Peyer's patch (tissue), 4 donors: Measurements from ENCODE around the gene ZMIZ1. TPM values are rescaled to one million over a fixed set of nuclear protein-coding genes. Genes with fewer than 3 reads are reported as not detected.

Source experiments
- DNase-seq, 3 donors: peaks; one replicate each; pipeline ENCODE4 v3.0.0-alpha.2; 2017 to 2019
- H3K27ac ChIP-seq, 4 donors: fragments of 200-600 bp; sonication (generic); one replicate each; pipeline ENCODE4 v1.5.1; 2016 to 2019
- H3K27me3 ChIP-seq, 2 donors: fragments of 200-600 bp; sonication (generic); one replicate each; pipeline ENCODE4 v1.5.1; 2019
- H3K36me3 ChIP-seq, 3 donors: fragments of 200-600 bp; sonication (generic); one replicate each; pipeline ENCODE4 v1.5.1; 2016 to 2019
- H3K4me1 ChIP-seq, 4 donors: fragments of 200-600 bp; sonication (generic); one replicate each; pipeline ENCODE4 v1.5.1; 2016 to 2019
- H3K4me3 ChIP-seq, 4 donors: fragments of 200-600 bp; sonication (generic); 1 replicate in 3 of 4; 2 replicates in 1 of 4; pipeline ENCODE4 v1.5.1; 2016 to 2019; ENCODE audit warnings: mild to moderate bottlenecking in 1 of 4
- H3K9me3 ChIP-seq, 4 donors: fragments of 200-600 bp; sonication (generic); one replicate each; pipeline ENCODE4 v1.5.1; 2016 to 2019; ENCODE audit warnings: mild to moderate bottlenecking in 1 of 4
- POLR2A ChIP-seq, 2 donors: fragments of 450-650 bp; IDR thresholded peaks; one replicate each; pipeline ENCODE4 v1.5.1; 2017; ENCODE audit warnings: antibody characterized with exemption in 2 of 2, mild to moderate bottlenecking in 2 of 2, moderate library complexity in 2 of 2
- total RNA-seq, 4 donors: library from RNA; depleted of rRNA; stranded (reverse); fragments of >200 nt; gene quantifications; one replicate each; pipeline ENCODE4 v1.1.0, GENCODE V29; 2016
- TF ChIP-seq, protein P1 (sequence below), 6 experiments: fragments of 450-650 bp in 4 of 6; fragments of 200-600 bp in 2 of 6; sonication (generic) in 1 of 6; IDR thresholded peaks; one replicate each; pipeline ENCODE4 v1.5.1; 2017 to 2019; ENCODE audit warnings: antibody characterized with exemption in 6 of 6, mild to moderate bottlenecking in 3 of 6, moderate library complexity in 1 of 6

ZMIZ1 gene
- total RNA-seq, 4 donors from 2014 or later = 40.4 to 86.7 (median 73.2) TPM

- Histone ChIP-seq H3K36me3 (no peaks in the 10 kb centered on the region), H3K9me3 (no peaks in the 10 kb centered on the region), H3K27me3 (no peaks in the 10 kb centered on the region), H3K27ac (peak overlapping the region; percentile 4 to 100 (median 96)), H3K4me1 (peaks cover 13 to 70% (median 30%) of the 10 kb centered on the region in 4 donors), H3K4me3 (peak overlapping the region in 2 of 4 donors; percentile 88 to 98)
- DNase-seq = no peak
- TF ChIP-seq, protein P1, sequence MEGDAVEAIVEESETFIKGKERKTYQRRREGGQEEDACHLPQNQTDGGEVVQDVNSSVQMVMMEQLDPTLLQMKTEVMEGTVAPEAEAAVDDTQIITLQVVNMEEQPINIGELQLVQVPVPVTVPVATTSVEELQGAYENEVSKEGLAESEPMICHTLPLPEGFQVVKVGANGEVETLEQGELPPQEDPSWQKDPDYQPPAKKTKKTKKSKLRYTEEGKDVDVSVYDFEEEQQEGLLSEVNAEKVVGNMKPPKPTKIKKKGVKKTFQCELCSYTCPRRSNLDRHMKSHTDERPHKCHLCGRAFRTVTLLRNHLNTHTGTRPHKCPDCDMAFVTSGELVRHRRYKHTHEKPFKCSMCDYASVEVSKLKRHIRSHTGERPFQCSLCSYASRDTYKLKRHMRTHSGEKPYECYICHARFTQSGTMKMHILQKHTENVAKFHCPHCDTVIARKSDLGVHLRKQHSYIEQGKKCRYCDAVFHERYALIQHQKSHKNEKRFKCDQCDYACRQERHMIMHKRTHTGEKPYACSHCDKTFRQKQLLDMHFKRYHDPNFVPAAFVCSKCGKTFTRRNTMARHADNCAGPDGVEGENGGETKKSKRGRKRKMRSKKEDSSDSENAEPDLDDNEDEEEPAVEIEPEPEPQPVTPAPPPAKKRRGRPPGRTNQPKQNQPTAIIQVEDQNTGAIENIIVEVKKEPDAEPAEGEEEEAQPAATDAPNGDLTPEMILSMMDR (IDR thresholded peaks at IDR 0.05) = no peak
- no peak for TF ChIP-seq POLR2A (IDR thresholded peaks at IDR 0.05)
Observed at GRCh38 chr10:79072994-79073645, 4.4 kb downstream of the ZMIZ1 start.

DNA sequence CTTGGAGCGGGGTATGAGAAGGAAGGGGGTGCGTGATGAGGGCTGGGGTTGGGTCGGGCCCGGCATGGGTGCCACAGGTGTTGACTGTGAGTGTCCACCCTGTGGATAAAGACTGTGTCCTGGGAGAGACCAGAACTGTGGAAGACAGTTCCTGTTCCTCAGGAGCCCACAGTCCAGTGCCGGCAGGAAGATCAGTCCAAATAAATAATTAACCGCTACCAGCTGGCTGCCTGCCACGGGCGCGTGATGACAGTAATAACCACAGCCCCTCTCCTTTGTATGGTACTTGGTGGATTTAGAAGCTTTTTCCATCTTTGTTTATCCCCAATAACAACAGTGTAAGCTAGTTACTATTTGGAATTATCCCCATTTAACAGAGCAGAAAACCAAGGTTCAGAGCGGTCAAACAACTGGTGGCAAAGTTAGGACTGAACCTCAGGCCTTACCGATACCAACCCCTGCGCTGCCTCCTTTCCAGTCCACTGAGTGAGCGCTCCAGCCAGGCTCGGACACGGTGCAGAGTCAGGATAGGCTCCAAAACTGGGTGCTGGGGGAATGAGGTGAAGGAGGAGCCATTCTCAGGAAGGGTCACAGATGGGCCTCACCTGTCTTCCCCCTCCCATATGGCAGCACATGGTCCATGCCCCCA, 5.1 kb downstream of the ZMIZ1 start:
- TF ChIP-seq, protein P1 (IDR thresholded peaks at IDR 0.05) = no peak
- peak; percentile 31 to 60 for TF ChIP-seq POLR2A (IDR thresholded peaks at IDR 0.05)

GRCh38 chr10:79074732-79075131, 6.0 kb downstream of the ZMIZ1 start:
- Histone ChIP-seq H3K4me1 (peaks cover 10 to 84% (median 43%) of the 10 kb centered on the region in 4 donors), H3K4me3 (peak overlapping the region in 2 of 4 donors; percentile 39 to 88)
- peak in 2 of 3 donors; percentile 82 to 86 for DNase-seq

More for the DNA sequence above, 5.1 kb downstream of the ZMIZ1 start:
- H3K4me1 ChIP-seq = peaks cover 10 to 75% (median 35%) of the 10 kb centered on the region in 4 donors
- peak overlapping the region in 2 of 4 donors; percentile 39 to 88 for H3K4me3 ChIP-seq
- H3K9me3 ChIP-seq = no peaks in the 10 kb centered on the region
- H3K36me3 ChIP-seq = no peaks in the 10 kb centered on the region
- no peaks in the 10 kb centered on the region for H3K27me3 ChIP-seq
- H3K27ac ChIP-seq = peak overlapping the region; percentile 4 to 100 (median 96)
- peak; percentile 35 to 89 (median 89) for DNase-seq

DNA sequence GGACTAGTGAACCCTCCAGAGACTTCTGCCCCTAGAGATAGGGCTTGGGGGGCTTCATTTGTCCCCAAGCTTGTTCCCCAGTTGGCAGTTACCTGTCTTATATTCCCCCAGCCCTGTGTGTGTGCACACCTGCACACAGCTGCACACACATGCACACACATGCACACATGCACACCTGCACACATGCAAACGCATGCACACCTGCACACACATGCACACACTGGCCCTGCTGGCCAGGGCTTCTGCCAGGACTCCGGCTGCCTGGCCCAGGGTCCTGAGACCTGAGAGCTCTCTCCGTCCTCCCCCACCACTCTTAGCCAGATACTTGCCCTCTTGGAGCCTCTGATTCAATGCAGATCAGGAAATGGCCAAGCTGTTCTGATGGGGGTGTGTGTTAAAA, 6.7 kb downstream of the ZMIZ1 start:
- DNase-seq = no peak
- H3K27me3 ChIP-seq = no peaks in the 10 kb centered on the region
- peak overlapping the region in 1 of 4 donors; percentile 88 for H3K4me3 ChIP-seq
- TF ChIP-seq, protein P1 (IDR thresholded peaks at IDR 0.05) = no peak
- no peak for TF ChIP-seq POLR2A (IDR thresholded peaks at IDR 0.05)
- no peaks in the 10 kb centered on the region for H3K36me3 ChIP-seq
- no peaks in the 10 kb centered on the region for H3K9me3 ChIP-seq
- peaks cover 6 to 90% (median 44%) of the 10 kb centered on the region in 4 donors for H3K4me1 ChIP-seq
- H3K27ac ChIP-seq = peak overlapping the region in 3 of 4 donors; percentile 94 to 100 (median 97)

More at GRCh38 chr10:79074732-79075131, 6.0 kb downstream of the ZMIZ1 start:
- TF ChIP-seq, protein P1 (IDR thresholded peaks at IDR 0.05) = no peak
- peak; percentile 59 to 71 for TF ChIP-seq POLR2A (IDR thresholded peaks at IDR 0.05)
- Histone ChIP-seq H3K9me3 (no peaks in the 10 kb centered on the region), H3K36me3 (no peaks in the 10 kb centered on the region), H3K27me3 (no peaks in the 10 kb centered on the region), H3K27ac (peak overlapping the region in 3 of 4 donors; percentile 94 to 100 (median 97))

DNA sequence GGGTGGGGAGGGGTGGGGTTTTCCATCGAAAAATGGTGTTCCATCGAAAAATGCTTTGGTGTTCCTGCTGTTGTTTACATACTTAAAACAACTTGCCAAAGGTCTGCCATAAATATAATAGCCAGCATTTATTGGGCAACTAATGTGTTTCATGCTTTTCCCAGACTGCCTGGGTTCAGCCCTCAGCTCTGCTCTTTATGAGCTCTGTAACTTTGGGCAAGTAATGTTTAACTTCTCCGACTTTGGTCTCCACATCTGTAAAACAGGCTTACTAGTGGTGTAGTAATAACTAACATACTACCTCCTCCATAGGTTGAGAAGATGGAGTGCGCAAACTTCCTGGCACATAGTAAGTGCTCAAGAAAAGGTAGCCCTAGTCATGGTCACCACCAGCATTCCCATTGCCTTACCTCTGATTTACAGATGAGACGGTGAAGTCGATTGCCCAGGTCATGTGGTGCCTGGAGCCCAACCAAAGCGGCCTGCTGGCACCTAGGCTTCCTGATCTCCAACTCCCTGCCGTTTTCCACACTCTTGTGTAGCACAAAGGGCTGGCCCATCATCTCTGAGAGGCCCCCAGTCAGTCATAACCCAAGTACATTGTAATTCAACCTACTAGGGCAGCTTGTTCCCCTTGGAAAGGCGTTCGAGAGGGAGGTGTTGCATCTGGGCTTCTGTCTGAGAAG, 8.9 kb downstream of the ZMIZ1 start:
- TF ChIP-seq POLR2A (IDR thresholded peaks at IDR 0.05) = no peak
- TF ChIP-seq, protein P1 (IDR thresholded peaks at IDR 0.05) = no peak
- Histone ChIP-seq H3K9me3 (no peaks in the 10 kb centered on the region), H3K4me3 (peak overlapping the region in 1 of 4 donors; percentile 10), H3K27me3 (no peaks in the 10 kb centered on the region), H3K36me3 (no peaks in the 10 kb centered on the region), H3K27ac (peak overlapping the region in 3 of 4 donors; percentile 94 to 100 (median 97)), H3K4me1 (peaks cover 0 to 100% (median 47%) of the 10 kb centered on the region in 4 donors)
- DNase-seq = no peak
